Karpas-422 (cell line): ENCODE data around the gene GOLGA6L6. TPM values are rescaled to one million over a fixed set of nuclear protein-coding genes. Genes with fewer than 3 reads are reported as not detected.
"Not testable (repeated sequence)": the region's sequence is repeated elsewhere in the genome, so short reads cannot be mapped to it uniquely, and the experiment has no call there.

Experiments
- DNase-seq: peaks from one replicate; pipeline ENCODE4 v3.0.0-alpha.2; 2015
- H2AFZ ChIP-seq: fragments of 200-600 bp; sonication (generic); 2 replicates; pipeline ENCODE4 v1.6.1; 2014; ENCODE audit warnings: antibody characterized with exemption, low read length, mixed read lengths
- H3K27ac ChIP-seq: fragments of 200-600 bp; sonication (generic); 2 replicates; pipeline ENCODE4 v1.5.1; 2014; ENCODE audit warnings: mild to moderate bottlenecking, low read length, moderate library complexity
- H3K27me3 ChIP-seq: fragments of 200-600 bp; sonication (generic); 2 replicates; pipeline ENCODE4 v1.6.1; 2014; ENCODE audit warnings: low read length, mixed read lengths
- H3K36me3 ChIP-seq: fragments of 200-600 bp; sonication (generic); 2 replicates; pipeline ENCODE4 v1.6.1; 2014; ENCODE audit warnings: low read length, mixed read lengths; ENCODE audit not compliant: insufficient read depth
- H3K4me1 ChIP-seq: fragments of 200-600 bp; sonication (generic); 2 replicates; pipeline ENCODE4 v1.6.1; 2014; ENCODE audit warnings: mild to moderate bottlenecking, low read length, mixed read lengths
- H3K4me2 ChIP-seq: fragments of 200-600 bp; sonication (generic); 2 replicates; pipeline ENCODE4 v1.6.1; 2014; ENCODE audit warnings: low read length, low read depth, mild to moderate bottlenecking; ENCODE audit not compliant: poor library complexity, severe bottlenecking
- H3K4me3 ChIP-seq: fragments of 200-600 bp; sonication (generic); 2 replicates; pipeline ENCODE4 v1.5.1; 2014; ENCODE audit warnings: mild to moderate bottlenecking, antibody characterized with exemption, low read length, mixed read lengths
- H3K79me2 ChIP-seq: fragments of 200-600 bp; sonication (generic); 2 replicates; pipeline ENCODE4 v1.6.1; 2014; ENCODE audit warnings: mild to moderate bottlenecking, low read length, mixed read lengths
- H3K9ac ChIP-seq: fragments of 200-600 bp; sonication (generic); 2 replicates; pipeline ENCODE4 v1.6.0; 2014; ENCODE audit warnings: low read length
- H3K9me2 ChIP-seq: fragments of 200-600 bp; sonication (generic), shearing (Covaris generic); replicated peaks from 2 replicates; pipeline ENCODE4 v1.6.0; 2014; ENCODE audit warnings: mild to moderate bottlenecking, low read length, moderate library complexity; ENCODE audit not compliant: insufficient read depth
- H3K9me3 ChIP-seq: fragments of 300-700, 200-600 bp; sonication (generic); 2 replicates; pipeline ENCODE4 v1.6.1; 2014; ENCODE audit warnings: low read length, mixed read lengths
- H4K20me1 ChIP-seq: fragments of 200-600 bp; sonication (generic); 2 replicates; pipeline ENCODE4 v1.6.1; 2014; ENCODE audit warnings: mild to moderate bottlenecking, antibody characterized with exemption, low read length, low read depth; ENCODE audit not compliant: insufficient read depth
- total RNA-seq: library from RNA; depleted of rRNA; stranded (reverse); fragments of >200 nt; shearing (Covaris generic); gene quantifications from 2 replicates; pipeline ENCODE4 v1.2.3, GENCODE V29; 2014; ENCODE audit warnings: low replicate concordance

GOLGA6L6 gene
- total RNA-seq, 1 experiment from 2014 or later = not detected

DNA sequence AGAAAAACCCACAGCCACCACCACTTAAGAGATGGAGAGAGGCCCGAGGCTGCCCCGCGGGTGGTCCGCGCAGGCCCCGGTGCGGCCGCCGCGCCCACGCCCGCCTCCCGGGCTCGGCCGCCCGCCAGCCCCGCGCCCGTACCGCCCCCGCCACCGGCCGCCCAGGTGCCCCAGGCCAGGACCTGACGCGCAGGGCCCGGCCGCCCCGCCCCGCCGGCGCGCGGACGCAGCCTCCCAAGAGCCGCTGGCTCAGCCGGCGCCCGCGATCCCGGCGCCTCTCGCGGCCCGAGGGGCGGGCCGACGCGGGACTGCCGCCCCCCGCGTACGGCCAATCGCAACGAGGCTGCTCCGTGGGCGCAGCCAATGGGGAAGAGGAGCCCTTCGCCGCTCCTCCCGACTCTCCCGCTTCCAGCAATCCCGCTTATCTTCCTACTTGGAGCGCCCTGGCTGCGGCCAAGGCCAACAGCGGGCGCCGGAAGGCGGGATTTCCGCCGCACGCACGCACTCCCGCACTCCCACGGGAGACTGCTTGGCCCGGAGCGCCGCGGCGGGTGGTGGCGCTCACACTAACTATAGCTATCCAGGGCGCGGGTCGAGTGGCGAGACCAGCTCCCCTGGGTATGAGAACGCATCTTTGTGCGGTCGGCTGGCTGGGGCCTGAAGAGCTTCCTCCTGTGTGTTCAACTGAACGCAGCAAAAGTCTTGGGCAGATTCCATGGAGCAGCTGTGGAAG, 35.5 kb downstream of the GOLGA6L6 start:
- H3K4me3 ChIP-seq, H3K27ac ChIP-seq, H4K20me1 ChIP-seq, H3K27me3 ChIP-seq, H2AFZ ChIP-seq, H3K9ac ChIP-seq, H3K4me2 ChIP-seq, DNase-seq, H3K79me2 ChIP-seq, H3K36me3 ChIP-seq, H3K4me1 ChIP-seq, H3K9me2 ChIP-seq, H3K9me3 ChIP-seq: not testable (repeated sequence)

DNA sequence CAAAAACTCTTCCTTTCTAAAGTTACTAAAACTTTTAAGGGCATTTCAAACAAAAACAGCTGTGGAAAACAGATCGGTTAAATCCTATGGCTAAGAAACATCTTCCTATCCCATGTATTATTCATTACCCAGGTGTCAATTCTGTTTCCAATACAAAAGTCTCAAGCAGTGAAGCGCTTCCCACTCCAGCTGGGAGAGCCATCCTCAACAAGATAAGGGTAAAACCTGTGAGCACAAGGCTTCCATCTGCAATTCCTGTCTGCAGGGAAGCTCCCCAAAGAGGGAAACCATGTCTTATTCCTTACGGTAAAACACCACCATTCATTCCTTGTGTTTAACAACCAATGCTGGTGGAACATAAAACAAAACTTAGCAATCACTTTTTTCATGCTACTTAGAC, 38.8 kb downstream of the GOLGA6L6 start:
- H3K27ac ChIP-seq, H3K4me1 ChIP-seq, H3K9ac ChIP-seq, H3K9me3 ChIP-seq, H4K20me1 ChIP-seq, H2AFZ ChIP-seq, DNase-seq, H3K9me2 ChIP-seq, H3K27me3 ChIP-seq, H3K79me2 ChIP-seq, H3K36me3 ChIP-seq, H3K4me3 ChIP-seq, H3K4me2 ChIP-seq: not testable (repeated sequence)

DNA sequence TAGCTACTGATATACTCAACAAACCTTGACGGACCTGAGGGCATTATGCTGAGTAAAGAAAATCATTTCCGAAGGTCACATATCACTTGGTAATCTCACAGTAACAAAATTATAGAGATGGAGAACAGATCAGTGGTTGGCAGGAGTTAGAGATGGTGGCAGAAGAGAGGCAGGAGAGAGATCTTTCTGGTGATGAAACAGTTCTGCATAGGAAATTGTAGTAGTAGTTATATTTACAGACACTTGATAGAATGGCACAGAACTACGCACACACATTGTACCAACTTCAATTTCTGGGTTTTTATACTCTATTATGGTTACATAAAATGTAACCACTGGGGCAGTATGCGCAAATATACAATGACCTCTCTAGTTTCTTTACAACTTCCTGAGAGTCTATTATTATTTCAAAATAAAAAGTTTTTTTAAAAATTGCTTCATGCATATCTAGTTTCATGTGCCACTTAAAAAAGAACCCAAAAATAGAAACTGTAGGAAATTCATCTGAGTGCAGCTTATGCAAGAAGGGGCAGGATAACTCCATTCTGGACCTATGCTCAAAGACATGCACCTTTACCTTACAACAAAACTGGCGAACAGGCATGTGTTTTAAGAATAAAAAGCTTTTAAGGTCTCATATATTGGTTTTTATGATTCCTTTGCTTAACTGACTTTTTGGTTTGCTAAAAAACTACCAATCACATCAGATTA, 39.9 kb downstream of the GOLGA6L6 start:
- H3K4me3 ChIP-seq, H3K27ac ChIP-seq, DNase-seq: not testable (repeated sequence)

DNA sequence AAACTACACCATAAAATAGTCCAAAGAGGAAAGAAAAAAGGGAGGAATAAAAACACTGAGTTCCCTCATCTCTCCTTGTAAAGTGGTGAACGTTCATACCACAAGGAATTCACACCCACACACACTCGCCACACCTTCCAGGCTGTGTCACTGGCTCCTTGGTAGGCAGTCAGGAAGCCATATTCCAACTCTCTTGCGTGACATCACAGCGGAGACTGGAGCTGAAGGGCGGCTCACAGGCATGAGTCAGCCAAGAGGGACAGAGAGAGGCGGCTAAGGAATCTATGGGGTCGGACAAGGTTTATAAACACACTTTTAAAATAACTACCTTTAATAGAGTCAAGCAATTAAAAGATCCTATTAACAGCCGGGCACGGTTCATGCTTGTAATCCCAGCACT, 43.8 kb downstream of the GOLGA6L6 start:
- H3K79me2 ChIP-seq, H3K27me3 ChIP-seq, H2AFZ ChIP-seq, H4K20me1 ChIP-seq, H3K9ac ChIP-seq, H3K27ac ChIP-seq, H3K9me3 ChIP-seq, H3K36me3 ChIP-seq, H3K4me1 ChIP-seq, H3K4me2 ChIP-seq, DNase-seq, H3K4me3 ChIP-seq, H3K9me2 ChIP-seq: not testable (repeated sequence)

More for the DNA sequence above, 39.9 kb downstream of the GOLGA6L6 start:
- H4K20me1 ChIP-seq, H3K4me1 ChIP-seq, H2AFZ ChIP-seq, H3K36me3 ChIP-seq, H3K9ac ChIP-seq, H3K9me3 ChIP-seq, H3K4me2 ChIP-seq, H3K27me3 ChIP-seq, H3K9me2 ChIP-seq, H3K79me2 ChIP-seq: not testable (repeated sequence)

- not testable (repeated sequence) for H3K9me3 ChIP-seq, H3K4me3 ChIP-seq, H3K79me2 ChIP-seq, H3K4me1 ChIP-seq, H3K36me3 ChIP-seq, H4K20me1 ChIP-seq, H3K9me2 ChIP-seq, DNase-seq, H3K4me2 ChIP-seq, H3K9ac ChIP-seq, H3K27ac ChIP-seq, H3K27me3 ChIP-seq, H2AFZ ChIP-seq
These were observed 48.6 kb downstream of the GOLGA6L6 start for GRCh38 chr15:20493035-20493434.

DNA sequence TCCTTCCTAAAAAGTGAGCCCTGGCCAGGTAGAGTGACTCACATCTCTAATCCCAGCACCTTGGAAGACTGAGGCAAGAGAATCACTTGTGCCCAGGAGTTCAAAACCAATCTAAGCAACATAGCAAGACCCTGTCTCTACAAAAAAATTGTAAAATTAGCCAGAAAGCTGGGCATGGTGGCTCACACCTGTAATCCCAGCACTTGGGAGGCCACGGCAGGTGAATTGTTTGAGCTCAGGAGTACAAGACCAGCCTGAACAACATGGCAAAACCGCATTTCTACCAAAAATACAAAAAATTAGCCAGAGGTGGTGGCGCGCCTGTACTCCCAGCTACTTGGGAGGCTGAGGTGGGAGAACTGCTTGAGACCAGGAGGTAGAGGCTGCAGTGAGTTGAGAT, 49.0 kb downstream of the GOLGA6L6 start:
- not testable (repeated sequence) for H3K4me1 ChIP-seq, H3K27me3 ChIP-seq, H3K4me3 ChIP-seq, H3K9me3 ChIP-seq, H3K4me2 ChIP-seq, H3K36me3 ChIP-seq, H3K79me2 ChIP-seq, H4K20me1 ChIP-seq, H3K27ac ChIP-seq, H3K9me2 ChIP-seq, H3K9ac ChIP-seq, H2AFZ ChIP-seq, DNase-seq

DNA sequence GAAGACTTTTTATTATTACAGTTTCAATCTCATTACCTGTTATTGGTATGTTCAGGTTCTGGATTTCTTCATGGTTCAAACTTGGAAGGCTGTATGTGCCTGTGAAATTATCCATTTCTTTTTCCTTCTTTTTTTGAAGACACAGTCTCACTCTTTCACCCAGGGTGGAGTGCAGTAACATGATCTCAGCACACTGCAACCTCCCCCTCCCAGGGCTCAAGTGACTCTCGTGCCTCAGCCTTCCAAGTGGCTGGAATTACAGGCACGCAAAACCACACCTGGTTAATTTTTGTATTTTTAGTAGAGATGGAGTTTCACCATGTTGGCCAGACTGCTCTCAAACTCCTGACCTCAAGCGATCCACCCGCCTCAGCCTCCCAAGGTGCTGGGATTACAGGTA, 52.3 kb downstream of the GOLGA6L6 start:
- H3K27me3 ChIP-seq, H3K27ac ChIP-seq, H3K9ac ChIP-seq, H3K4me1 ChIP-seq, DNase-seq, H3K4me2 ChIP-seq, H3K4me3 ChIP-seq, H3K36me3 ChIP-seq, H4K20me1 ChIP-seq, H3K9me2 ChIP-seq, H3K79me2 ChIP-seq, H3K9me3 ChIP-seq, H2AFZ ChIP-seq: not testable (repeated sequence)
